Sigmoid colon (tissue), 4 donors: ENCODE measurements around the gene XPNPEP1.

ENCODE experiments used
- CTCF ChIP-seq, 4 experiments: fragments of 450-650 bp in 3 of 4; fragments of 200-600 bp in 1 of 4; IDR thresholded peaks; one replicate each; pipeline ENCODE4 v1.5.1; 2016 to 2019; ENCODE audit warnings: antibody characterized with exemption in 4 of 4, mild to moderate bottlenecking in 3 of 4, moderate library complexity in 2 of 4
- POLR2AphosphoS5 ChIP-seq, 4 donors: sonication (generic); formaldehyde crosslinking; IDR thresholded peaks; one replicate each; pipeline ENCODE4 v1.6.1; 2017; ENCODE audit warnings: antibody characterized with exemption in 4 of 4

- TF ChIP-seq POLR2AphosphoS5 (IDR thresholded peaks at IDR 0.05), result no peak
- TF ChIP-seq CTCF (IDR thresholded peaks at IDR 0.05), result no peak
Measured at GRCh38 chr10:109823196-109823595, 100.1 kb downstream of the XPNPEP1 start.
